Progenitor cell of endocrine pancreas (in vitro differentiated cells): ENCODE results near the gene CDKN2AIP. TPM values are rescaled to one million over a fixed set of nuclear protein-coding genes. Genes with fewer than 3 reads are reported as not detected.
"Not testable (repeated sequence)": the region's sequence is repeated elsewhere in the genome, so short reads cannot be mapped to it uniquely, and the experiment has no call there.

Source experiments
- DNase-seq: peaks from one replicate; pipeline ENCODE4 v3.0.0; 2021; ENCODE audit warnings: low spot score; ENCODE audit not compliant: unreplicated experiment
- H3K27ac Mint-ChIP-seq: 2 replicates; pipeline ENCODE4 v1.8.0; 2021; ENCODE audit warnings: mild to moderate bottlenecking, moderate library complexity, mixed read lengths
- H3K27me3 Mint-ChIP-seq: 2 replicates; pipeline ENCODE4 v1.8.0; 2021; ENCODE audit warnings: mixed read lengths
- H3K36me3 Mint-ChIP-seq: 2 replicates; pipeline ENCODE4 v1.8.0; 2022; ENCODE audit warnings: mixed read lengths; ENCODE audit not compliant: insufficient read depth
- H3K4me1 Mint-ChIP-seq: 2 replicates; pipeline ENCODE4 v1.8.0; 2021; ENCODE audit warnings: low read depth, mixed read lengths
- H3K4me3 Mint-ChIP-seq: 2 replicates; pipeline ENCODE4 v1.8.0; 2021; ENCODE audit warnings: low read depth, mild to moderate bottlenecking, moderate library complexity, mixed read lengths
- H3K9me3 Mint-ChIP-seq: 2 replicates; pipeline ENCODE4 v1.8.0; 2021; ENCODE audit warnings: low read depth, mixed read lengths
- CTCF ChIP-seq: fragments of 200-600 bp; sonication (generic); IDR thresholded peaks from one replicate; pipeline ENCODE4 v1.5.0; 2021; ENCODE audit warnings: antibody characterized with exemption, mild to moderate bottlenecking; ENCODE audit not compliant: unreplicated experiment
- total RNA-seq: library from RNA; stranded (reverse); gene quantifications from 2 replicates; pipeline ENCODE4 v1.2.1, GENCODE V29; 2021

CDKN2AIP gene
- total RNA-seq, 1 donor from 2014 or later, result 22.0 TPM

GRCh38 chr4:183430994-183431347, 13.5 kb upstream of the CDKN2AIP start:
- Mint-ChIP-seq H3K27ac (no peak overlapping the region), H3K27me3 (no peaks in the 10 kb centered on the region), H3K9me3 (no peaks in the 10 kb centered on the region), H3K4me1 (no peaks in the 10 kb centered on the region), H3K36me3 (no peaks in the 10 kb centered on the region), H3K4me3 (no peak overlapping the region)
- DNase-seq, result no peak
- TF ChIP-seq CTCF, result no peak

- no peak overlapping the region for H3K4me3 Mint-ChIP-seq
- H3K36me3 Mint-ChIP-seq, result no peaks in the 10 kb centered on the region
- H3K27ac Mint-ChIP-seq, result no peak overlapping the region
- no peaks in the 10 kb centered on the region for H3K9me3 Mint-ChIP-seq
- H3K4me1 Mint-ChIP-seq, result no peaks in the 10 kb centered on the region
- no peaks in the 10 kb centered on the region for H3K27me3 Mint-ChIP-seq
- no peak for TF ChIP-seq CTCF
- DNase-seq, result no peak
Observed at GRCh38 chr4:183431614-183432013, 12.8 kb upstream of the CDKN2AIP start.

- DNase-seq, H3K4me1 Mint-ChIP-seq, H3K36me3 Mint-ChIP-seq, H3K27ac Mint-ChIP-seq, H3K4me3 Mint-ChIP-seq, H3K9me3 Mint-ChIP-seq, H3K27me3 Mint-ChIP-seq: not testable (repeated sequence)
Observed at GRCh38 chr4:183433183-183433582, 11.3 kb upstream of the CDKN2AIP start.

GRCh38 chr4:183434264-183434663, 10.2 kb upstream of the CDKN2AIP start:
- no peak for TF ChIP-seq CTCF
- Mint-ChIP-seq H3K9me3 (peaks cover 4% of the 10 kb centered on the region), H3K4me1 (peaks cover 13% of the 10 kb centered on the region), H3K36me3 (no peaks in the 10 kb centered on the region), H3K4me3 (no peak overlapping the region), H3K27me3 (no peaks in the 10 kb centered on the region), H3K27ac (no peak overlapping the region)
- no peak for DNase-seq

GRCh38 chr4:183434666-183435190, 9.7 kb upstream of the CDKN2AIP start:
- no peak for TF ChIP-seq CTCF
- Mint-ChIP-seq H3K4me3 (no peak overlapping the region), H3K27me3 (no peaks in the 10 kb centered on the region)

GRCh38 chr4:183435803-183436202, 8.6 kb upstream of the CDKN2AIP start:
- Mint-ChIP-seq H3K36me3 (no peaks in the 10 kb centered on the region), H3K27ac (no peak overlapping the region), H3K4me3 (no peak overlapping the region), H3K9me3 (peaks cover 4% of the 10 kb centered on the region), H3K27me3 (no peaks in the 10 kb centered on the region), H3K4me1 (peaks cover 15% of the 10 kb centered on the region)
- no peak for DNase-seq
- no peak for TF ChIP-seq CTCF

More at GRCh38 chr4:183434666-183435190, 9.7 kb upstream of the CDKN2AIP start:
- DNase-seq, result no peak
- Mint-ChIP-seq H3K4me1 (peaks cover 13% of the 10 kb centered on the region), H3K9me3 (peaks cover 4% of the 10 kb centered on the region), H3K27ac (no peak overlapping the region), H3K36me3 (no peaks in the 10 kb centered on the region)
